ENCODE data around the gene FN1.

FN1 gene

DNA sequence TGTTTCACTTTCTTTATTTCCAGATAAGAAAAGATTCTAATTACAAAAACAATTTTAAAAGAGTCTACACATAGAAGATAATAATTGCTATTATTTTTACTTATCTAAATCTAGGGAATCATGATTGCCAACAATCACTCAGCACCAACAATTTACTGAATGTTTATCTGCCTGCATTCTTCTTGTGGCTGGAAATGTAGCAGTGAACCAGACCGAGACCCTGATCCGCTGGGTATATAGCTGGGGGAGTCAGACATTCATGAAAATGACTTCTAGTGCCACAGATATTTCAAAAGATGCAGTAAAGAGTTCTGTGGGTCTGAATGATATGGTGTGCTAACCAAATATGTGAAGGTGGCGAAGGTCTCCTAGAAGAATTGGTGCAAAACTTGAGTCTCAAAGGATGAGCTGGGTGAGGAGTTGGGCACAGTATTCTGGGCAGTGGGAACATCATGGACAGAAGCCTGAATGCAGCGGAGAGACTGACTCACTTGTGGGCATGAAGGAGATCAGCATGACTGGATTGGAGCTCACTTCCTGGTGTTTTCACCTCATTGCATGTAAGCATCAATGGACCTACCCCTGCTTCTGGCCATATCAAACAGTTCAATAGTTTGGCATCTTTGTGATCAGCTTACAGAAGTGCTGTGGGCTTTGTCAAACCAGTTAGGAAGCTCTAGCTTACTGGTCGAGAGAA lies 26.1 kb upstream of the FN1 start:
- Histone ChIP-seq H3K4me1 (ENCODE audit: control insufficient read depth in 5 of 5, insufficient read depth in 5 of 5, low read length in 5 of 5) (peaks cover 0 to 6% (median 0%) of the 10 kb centered on the region in 5 donors), H3K4me3 (ENCODE audit: low read depth in 1 of 5, low read length in 5 of 5) (no peak overlapping the region), H3K9me3 (ENCODE audit: control insufficient read depth in 5 of 5, low read length in 5 of 5) (no peaks in the 10 kb centered on the region), H3K36me3 (ENCODE audit: control insufficient read depth in 5 of 5, insufficient read depth in 5 of 5, low read length in 5 of 5) (no peaks in the 10 kb centered on the region), H3K9ac (ENCODE audit: low read length in 5 of 5) (no peak overlapping the region), H3K27me3 (ENCODE audit: control insufficient read depth in 5 of 5, insufficient read depth in 4 of 5, low read length in 5 of 5) (no peaks in the 10 kb centered on the region), H3K27ac (ENCODE audit: low read depth, low read length) (no peak overlapping the region)

DNA sequence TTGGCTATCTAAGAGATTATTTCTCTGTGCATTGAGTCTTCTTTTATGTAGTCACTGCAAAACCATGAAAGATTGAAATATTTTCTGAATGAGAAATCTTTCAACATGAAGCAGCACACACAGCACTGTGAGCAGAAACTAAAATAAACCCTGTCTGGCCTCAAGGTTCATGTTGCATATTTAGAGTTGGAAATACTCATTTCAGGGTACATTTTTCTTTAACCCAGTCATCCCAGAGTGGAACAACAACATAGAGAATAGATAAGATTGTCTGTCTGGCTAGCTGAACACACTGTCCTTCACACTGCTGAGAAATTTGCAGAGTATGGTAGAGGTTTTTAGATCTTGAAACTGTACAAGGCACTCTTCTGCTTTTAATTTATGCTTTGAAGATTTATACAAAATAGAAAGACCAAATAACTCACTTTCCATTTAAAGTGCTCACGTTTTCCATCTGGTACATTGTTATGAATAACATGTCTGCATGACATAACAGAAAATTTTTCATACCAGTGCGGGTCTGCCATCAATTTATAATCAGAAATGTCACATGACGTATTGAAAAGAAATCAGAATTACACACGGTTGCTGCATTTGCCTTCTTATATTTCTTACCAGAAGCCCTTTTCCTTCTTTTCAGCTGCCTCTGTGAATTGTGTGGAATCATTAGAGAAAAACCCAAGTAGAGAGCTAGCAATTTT lies 25.0 kb upstream of the FN1 start:
- H3K9me3 ChIP-seq (ENCODE audit: control insufficient read depth in 5 of 5, low read length in 5 of 5), result no peaks in the 10 kb centered on the region
- H3K36me3 ChIP-seq (ENCODE audit: control insufficient read depth in 5 of 5, insufficient read depth in 5 of 5, low read length in 5 of 5), result no peaks in the 10 kb centered on the region
- H3K9ac ChIP-seq (ENCODE audit: low read length in 5 of 5), result no peak overlapping the region
- no peak overlapping the region for H3K27ac ChIP-seq (ENCODE audit: low read depth, low read length)
- no peak overlapping the region for H3K4me3 ChIP-seq (ENCODE audit: low read depth in 1 of 5, low read length in 5 of 5)
- peaks cover 0 to 6% (median 0%) of the 10 kb centered on the region in 5 donors for H3K4me1 ChIP-seq (ENCODE audit: control insufficient read depth in 5 of 5, insufficient read depth in 5 of 5, low read length in 5 of 5)
- no peaks in the 10 kb centered on the region for H3K27me3 ChIP-seq (ENCODE audit: control insufficient read depth in 5 of 5, insufficient read depth in 4 of 5, low read length in 5 of 5)

DNA sequence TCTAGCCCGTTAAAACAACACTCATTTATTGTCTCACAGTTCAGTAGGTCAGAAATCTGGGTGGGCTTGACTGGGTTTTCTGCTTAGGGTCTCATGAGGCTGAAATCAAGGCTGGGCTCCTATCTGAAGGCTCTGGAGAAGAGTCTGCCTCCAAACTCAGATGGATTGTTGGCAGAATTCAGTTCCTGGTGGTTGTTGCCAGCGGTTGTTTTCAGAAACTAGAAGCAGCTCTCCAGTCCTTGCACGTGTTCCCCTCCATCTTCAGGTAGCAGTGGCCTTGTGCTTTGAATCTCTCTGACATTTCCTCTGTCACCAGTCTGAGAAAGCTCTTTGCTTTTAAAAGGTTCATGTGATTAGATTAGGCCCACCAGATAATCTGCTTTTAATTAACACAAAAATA lies 20.1 kb upstream of the FN1 start:
- no peak overlapping the region for H3K9ac ChIP-seq (ENCODE audit: low read length in 5 of 5)
- H3K27ac ChIP-seq (ENCODE audit: low read depth, low read length), result no peak overlapping the region
- H3K9me3 ChIP-seq (ENCODE audit: control insufficient read depth in 5 of 5, low read length in 5 of 5), result no peaks in the 10 kb centered on the region

DNA sequence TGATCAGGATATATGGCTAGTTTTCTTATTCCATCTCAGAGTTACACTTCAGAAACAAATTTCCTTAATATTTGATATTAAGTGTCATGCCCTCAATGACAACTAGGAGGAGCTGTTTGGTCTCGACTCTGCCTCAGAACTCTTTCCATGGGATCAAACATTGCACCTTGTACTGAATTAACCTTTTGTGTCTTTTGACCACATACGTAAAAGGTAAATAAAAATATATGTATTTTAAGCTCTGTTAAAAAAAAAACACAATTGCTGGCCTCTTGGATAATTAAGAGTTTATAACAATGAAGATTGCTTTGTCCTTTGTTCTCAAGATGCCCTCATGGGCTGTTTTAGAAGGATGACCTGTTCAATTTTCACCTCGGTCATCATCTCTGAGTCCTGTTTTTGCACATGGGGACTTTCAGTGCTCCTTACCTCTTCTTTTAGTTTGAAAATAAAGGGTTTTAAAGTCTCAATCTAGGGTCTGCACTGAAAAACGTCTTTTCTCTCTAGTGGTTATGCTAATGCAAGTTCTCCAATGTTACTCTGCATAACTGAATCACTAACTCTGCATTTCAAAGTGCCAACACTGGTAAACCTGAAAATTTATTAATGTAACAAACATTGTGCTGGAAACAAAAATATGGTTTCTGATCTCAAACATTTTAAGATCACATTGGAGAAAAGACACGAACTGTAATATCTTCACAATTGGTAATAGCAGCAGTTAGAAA lies 18.8 kb upstream of the FN1 start:
- H3K4me1 ChIP-seq (ENCODE audit: control insufficient read depth in 5 of 5, insufficient read depth in 5 of 5, low read length in 5 of 5), result no peaks in the 10 kb centered on the region
- H3K27ac ChIP-seq (ENCODE audit: low read depth, low read length), result no peak overlapping the region
- no peaks in the 10 kb centered on the region for H3K36me3 ChIP-seq (ENCODE audit: control insufficient read depth in 5 of 5, insufficient read depth in 5 of 5, low read length in 5 of 5)
- H3K4me3 ChIP-seq (ENCODE audit: low read depth in 1 of 5, low read length in 5 of 5), result no peak overlapping the region
- H3K9me3 ChIP-seq (ENCODE audit: control insufficient read depth in 5 of 5, low read length in 5 of 5), result no peaks in the 10 kb centered on the region
- H3K9ac ChIP-seq (ENCODE audit: low read length in 5 of 5), result no peak overlapping the region
- H3K27me3 ChIP-seq (ENCODE audit: control insufficient read depth in 5 of 5, insufficient read depth in 4 of 5, low read length in 5 of 5), result peaks cover 0 to 3% (median 0%) of the 10 kb centered on the region in 5 donors

More for the DNA sequence above, 20.1 kb upstream of the FN1 start:
- no peaks in the 10 kb centered on the region for H3K4me1 ChIP-seq (ENCODE audit: control insufficient read depth in 5 of 5, insufficient read depth in 5 of 5, low read length in 5 of 5)
- no peaks in the 10 kb centered on the region for H3K36me3 ChIP-seq (ENCODE audit: control insufficient read depth in 5 of 5, insufficient read depth in 5 of 5, low read length in 5 of 5)
- H3K27me3 ChIP-seq (ENCODE audit: control insufficient read depth in 5 of 5, insufficient read depth in 4 of 5, low read length in 5 of 5), result peaks cover 0 to 3% (median 0%) of the 10 kb centered on the region in 5 donors
- H3K4me3 ChIP-seq (ENCODE audit: low read depth in 1 of 5, low read length in 5 of 5), result no peak overlapping the region

DNA sequence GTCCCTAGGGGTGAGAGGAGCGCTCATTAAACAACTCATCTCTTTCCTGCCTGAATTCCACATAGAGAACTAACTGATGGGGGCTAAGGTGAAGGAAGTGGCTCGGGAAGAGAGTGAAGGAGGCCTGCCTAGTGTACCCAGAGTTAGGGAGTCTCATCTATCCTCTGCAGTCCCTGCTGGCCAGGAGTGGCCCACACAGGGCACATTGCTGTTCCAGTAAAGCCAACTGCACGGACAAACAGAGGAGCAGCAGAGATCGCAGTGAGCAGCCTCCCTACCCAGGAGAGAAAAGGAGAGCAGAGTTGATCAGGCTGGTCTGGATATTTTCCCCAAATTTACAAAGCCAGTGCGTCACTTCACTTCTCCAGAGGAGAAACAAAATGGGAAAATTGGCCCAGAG lies 16.9 kb upstream of the FN1 start:
- Histone ChIP-seq H3K4me1 (ENCODE audit: control insufficient read depth in 5 of 5, insufficient read depth in 5 of 5, low read length in 5 of 5) (no peaks in the 10 kb centered on the region), H3K9me3 (ENCODE audit: control insufficient read depth in 5 of 5, low read length in 5 of 5) (no peaks in the 10 kb centered on the region), H3K27me3 (ENCODE audit: control insufficient read depth in 5 of 5, insufficient read depth in 4 of 5, low read length in 5 of 5) (peaks cover 0 to 3% (median 0%) of the 10 kb centered on the region in 5 donors), H3K9ac (ENCODE audit: low read length in 5 of 5) (no peak overlapping the region), H3K27ac (ENCODE audit: low read depth, low read length) (no peak overlapping the region), H3K4me3 (ENCODE audit: low read depth in 1 of 5, low read length in 5 of 5) (no peak overlapping the region), H3K36me3 (ENCODE audit: control insufficient read depth in 5 of 5, insufficient read depth in 5 of 5, low read length in 5 of 5) (no peaks in the 10 kb centered on the region)

DNA sequence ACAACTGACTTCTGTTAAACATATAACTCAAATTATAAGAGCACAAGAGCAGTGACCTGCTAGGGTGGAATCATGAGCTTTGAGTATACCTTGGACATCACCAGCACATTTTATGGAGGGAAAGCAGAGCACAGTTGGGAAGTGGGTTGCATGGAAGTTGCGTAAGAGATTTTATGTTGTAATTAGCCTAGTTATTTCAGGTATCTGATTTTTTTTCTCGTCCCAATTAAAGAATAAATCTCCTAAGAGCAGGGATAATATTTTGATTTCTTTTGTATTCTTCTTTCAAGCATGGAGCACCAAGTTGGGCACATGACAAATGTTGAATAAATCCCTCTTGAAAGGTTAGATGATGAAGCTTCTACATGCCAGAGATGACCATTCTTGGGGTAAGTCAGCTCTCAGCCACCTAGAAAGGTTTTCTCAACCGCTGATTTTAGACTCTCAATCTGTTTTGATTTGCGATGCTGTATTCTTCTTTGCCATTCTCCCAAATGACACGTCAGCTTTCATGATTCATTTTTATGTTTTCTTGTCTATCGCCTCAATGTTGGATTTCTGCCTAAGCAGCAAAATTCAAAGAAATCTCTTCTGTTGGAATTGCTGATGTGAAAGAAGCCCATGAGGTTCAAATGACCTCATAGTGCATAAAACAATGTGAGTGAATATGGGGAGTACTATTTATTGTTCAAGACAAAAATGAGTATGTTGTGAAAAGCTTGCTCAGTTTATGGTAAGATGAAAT lies 15.3 kb upstream of the FN1 start:
- Histone ChIP-seq H3K9ac (ENCODE audit: low read length in 5 of 5) (no peak overlapping the region), H3K9me3 (ENCODE audit: control insufficient read depth in 5 of 5, low read length in 5 of 5) (no peaks in the 10 kb centered on the region), H3K4me1 (ENCODE audit: control insufficient read depth in 5 of 5, insufficient read depth in 5 of 5, low read length in 5 of 5) (no peaks in the 10 kb centered on the region), H3K36me3 (ENCODE audit: control insufficient read depth in 5 of 5, insufficient read depth in 5 of 5, low read length in 5 of 5) (no peaks in the 10 kb centered on the region), H3K4me3 (ENCODE audit: low read depth in 1 of 5, low read length in 5 of 5) (no peak overlapping the region), H3K27me3 (ENCODE audit: control insufficient read depth in 5 of 5, insufficient read depth in 4 of 5, low read length in 5 of 5) (peaks cover 0 to 3% (median 0%) of the 10 kb centered on the region in 5 donors), H3K27ac (ENCODE audit: low read depth, low read length) (no peak overlapping the region)

DNA sequence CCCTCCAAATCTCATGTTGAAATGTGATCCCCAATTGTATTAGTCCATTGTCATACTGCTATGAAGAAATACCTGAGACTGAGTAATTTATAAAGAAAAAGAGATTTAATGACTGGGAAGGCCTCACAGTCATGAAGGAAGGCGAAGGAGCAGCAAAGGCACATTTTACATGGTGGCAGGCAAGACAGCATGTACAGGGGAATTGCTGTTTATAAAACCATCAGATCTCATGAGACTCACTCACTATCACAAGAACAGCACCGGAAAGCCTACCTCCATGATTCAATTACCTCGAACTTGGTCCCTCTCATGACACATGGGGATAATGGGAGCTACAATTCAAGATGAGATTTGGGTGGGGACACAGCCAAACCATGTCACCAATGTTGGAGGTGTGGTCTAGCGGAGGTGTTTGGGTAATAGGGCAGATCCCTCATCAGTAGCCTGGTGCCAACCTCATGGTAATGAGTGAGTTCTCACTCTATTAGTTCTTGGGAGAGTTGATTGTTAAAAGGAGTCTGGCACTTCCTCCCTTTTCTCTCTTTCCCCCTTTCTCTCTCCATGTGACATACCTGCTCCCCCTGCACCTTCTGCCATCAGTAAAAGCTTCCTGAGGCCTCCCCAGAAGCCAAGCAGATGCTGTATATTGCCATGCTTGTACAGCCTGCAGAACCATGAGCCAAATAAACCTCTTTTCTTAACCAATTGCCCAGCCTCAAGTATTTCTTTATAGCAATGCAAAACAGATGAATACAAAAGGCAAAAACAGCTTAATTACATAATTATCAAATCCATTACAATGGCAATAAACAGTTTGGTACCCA lies 14.5 kb upstream of the FN1 start:
- H3K9ac ChIP-seq (ENCODE audit: low read length in 5 of 5), result no peak overlapping the region
- H3K27ac ChIP-seq (ENCODE audit: low read depth, low read length), result no peak overlapping the region
- H3K4me1 ChIP-seq (ENCODE audit: control insufficient read depth in 5 of 5, insufficient read depth in 5 of 5, low read length in 5 of 5), result no peaks in the 10 kb centered on the region
- H3K9me3 ChIP-seq (ENCODE audit: control insufficient read depth in 5 of 5, low read length in 5 of 5), result no peaks in the 10 kb centered on the region
- no peaks in the 10 kb centered on the region for H3K36me3 ChIP-seq (ENCODE audit: control insufficient read depth in 5 of 5, insufficient read depth in 5 of 5, low read length in 5 of 5)
- H3K27me3 ChIP-seq (ENCODE audit: control insufficient read depth in 5 of 5, insufficient read depth in 4 of 5, low read length in 5 of 5), result peaks cover 0 to 3% (median 0%) of the 10 kb centered on the region in 5 donors
- H3K4me3 ChIP-seq (ENCODE audit: low read depth in 1 of 5, low read length in 5 of 5), result no peak overlapping the region

DNA sequence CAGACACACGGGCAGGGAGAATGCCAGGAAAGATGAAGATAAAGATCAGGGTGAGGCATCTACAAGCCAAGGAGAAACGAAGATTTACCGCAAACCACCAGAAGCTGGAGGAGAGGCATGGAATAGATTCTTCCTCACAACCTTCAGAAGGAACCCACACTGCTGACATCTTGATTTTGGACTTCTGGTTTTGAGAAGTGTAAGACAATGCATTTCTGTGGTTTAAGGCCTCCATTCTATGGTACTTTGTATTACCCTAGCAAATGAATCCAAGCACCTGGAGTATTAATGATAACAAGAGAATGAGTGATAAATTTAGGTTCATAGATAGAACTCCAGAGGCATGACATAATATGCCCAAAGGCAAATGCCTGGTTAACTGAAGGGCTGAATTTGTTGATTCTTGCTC lies 11.8 kb upstream of the FN1 start:
- Histone ChIP-seq H3K9me3 (ENCODE audit: control insufficient read depth in 5 of 5, low read length in 5 of 5) (no peaks in the 10 kb centered on the region), H3K36me3 (ENCODE audit: control insufficient read depth in 5 of 5, insufficient read depth in 5 of 5, low read length in 5 of 5) (no peaks in the 10 kb centered on the region), H3K4me3 (ENCODE audit: low read depth in 1 of 5, low read length in 5 of 5) (no peak overlapping the region), H3K27ac (ENCODE audit: low read depth, low read length) (no peak overlapping the region), H3K4me1 (ENCODE audit: control insufficient read depth in 5 of 5, insufficient read depth in 5 of 5, low read length in 5 of 5) (no peaks in the 10 kb centered on the region), H3K27me3 (ENCODE audit: control insufficient read depth in 5 of 5, insufficient read depth in 4 of 5, low read length in 5 of 5) (peaks cover 0 to 3% (median 0%) of the 10 kb centered on the region in 5 donors), H3K9ac (ENCODE audit: low read length in 5 of 5) (no peak overlapping the region)

DNA sequence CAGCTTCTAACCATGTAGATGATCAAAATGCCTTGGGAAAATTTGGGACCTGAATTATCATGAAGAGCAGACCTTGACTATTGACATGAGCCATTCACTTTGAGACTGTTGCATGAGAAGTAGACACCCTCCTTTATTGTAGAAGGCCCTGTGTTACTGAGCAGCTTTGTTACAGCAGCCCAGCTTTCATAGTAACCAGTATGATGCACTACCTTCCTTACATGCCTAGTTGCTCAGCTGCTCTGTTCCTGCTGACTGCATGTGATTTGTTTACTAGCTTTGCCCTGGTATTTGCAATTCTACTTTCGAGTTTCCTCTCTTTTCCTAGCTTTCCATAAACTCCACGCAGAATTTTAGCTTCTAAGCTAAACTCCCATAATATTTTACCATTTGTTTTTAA lies 11.2 kb upstream of the FN1 start:
- H3K27ac ChIP-seq (ENCODE audit: low read depth, low read length), result no peak overlapping the region
- peaks cover 0 to 3% (median 0%) of the 10 kb centered on the region in 5 donors for H3K27me3 ChIP-seq (ENCODE audit: control insufficient read depth in 5 of 5, insufficient read depth in 4 of 5, low read length in 5 of 5)
- H3K4me3 ChIP-seq (ENCODE audit: low read depth in 1 of 5, low read length in 5 of 5), result no peak overlapping the region
- H3K4me1 ChIP-seq (ENCODE audit: control insufficient read depth in 5 of 5, insufficient read depth in 5 of 5, low read length in 5 of 5), result peaks cover 0 to 3% (median 0%) of the 10 kb centered on the region in 5 donors
- no peak overlapping the region for H3K9ac ChIP-seq (ENCODE audit: low read length in 5 of 5)
- H3K9me3 ChIP-seq (ENCODE audit: control insufficient read depth in 5 of 5, low read length in 5 of 5), result no peaks in the 10 kb centered on the region
- no peaks in the 10 kb centered on the region for H3K36me3 ChIP-seq (ENCODE audit: control insufficient read depth in 5 of 5, insufficient read depth in 5 of 5, low read length in 5 of 5)
